H1 (cell line): ENCODE measurements around the gene UBR1. TPM values are rescaled to one million over a fixed set of nuclear protein-coding genes. Genes with fewer than 3 reads are reported as not detected.

Source experiments
- CTCF ChIA-PET: fragments of 300-600 bp; sonication (Branson Sonifier 250); formaldehyde crosslinking; loops from one replicate; lab custom pipeline; 2021; ENCODE audit not compliant: partially characterized antibody; lab: Charles Lee
- POLR2A ChIA-PET: fragments of 300-600 bp; sonication (Branson Sonifier 250); formaldehyde crosslinking; loops from one replicate; lab custom pipeline; 2021; ENCODE audit warnings: inconsistent platforms; ENCODE audit not compliant: partially characterized antibody; lab: Charles Lee
- DNase-seq, 2 experiments: peaks; one replicate each; pipeline versions ENCODE4 v3.0.0 to v3.0.0-alpha.2; 2010 to 2022; ENCODE audit warnings: low spot score in 2 of 2, low read depth in 1 of 2, mixed read lengths in 1 of 2
- FAIRE-seq: peaks from 2 replicates; lab custom pipeline; 2011; peaks lifted over from hg19 to GRCh38; lab: Jason Lieb, UNC
- H2AFZ ChIP-seq: 2 replicates; pipeline ENCODE4 v1.8.1; 2012; ENCODE audit warnings: low read length, inconsistent platforms
- H2AK5ac ChIP-seq: 2 replicates; pipeline ENCODE4 v1.6.1; 2013; ENCODE audit warnings: low read depth, low read length
- H2BK120ac ChIP-seq: replicated peaks from 2 replicates; pipeline ENCODE3; 2013; ENCODE audit warnings: low read depth, low read length, inconsistent platforms
- H2BK12ac ChIP-seq: 2 replicates; pipeline ENCODE4 v1.6.1; 2013; ENCODE audit warnings: low read depth, low read length
- H2BK15ac ChIP-seq: 2 replicates; pipeline ENCODE4 v1.6.1; 2013; ENCODE audit warnings: low read length
- H2BK20ac ChIP-seq: 2 replicates; pipeline ENCODE4 v1.6.1; 2013; ENCODE audit warnings: low read length
- H2BK5ac ChIP-seq: 2 replicates; pipeline ENCODE4 v1.6.1; 2013; ENCODE audit warnings: low read depth, low read length
- H3K14ac ChIP-seq: 2 replicates; pipeline ENCODE4 v1.6.1; 2013; ENCODE audit warnings: inconsistent platforms; ENCODE audit not compliant: insufficient read length
- H3K18ac ChIP-seq: 2 replicates; pipeline ENCODE4 v1.6.1; 2013; ENCODE audit warnings: low read length; ENCODE audit errors: extremely low read depth
- H3K23ac ChIP-seq: 2 replicates; pipeline ENCODE4 v1.6.1; 2013; ENCODE audit warnings: inconsistent platforms; ENCODE audit not compliant: insufficient read length
- H3K23me2 ChIP-seq: 2 replicates; pipeline ENCODE4 v1.6.1; 2013; ENCODE audit warnings: low read depth, low read length
- H3K27ac ChIP-seq: 2 replicates; pipeline ENCODE4 v1.6.1; 2011; ENCODE audit warnings: low read depth, low read length, inconsistent platforms
- H3K27me3 ChIP-seq, 4 experiments: replicated peaks in 1 of 4; 1 replicate in 1 of 4; 2 replicates in 3 of 4; pipeline versions ENCODE4 v1.6.1 to v1.8.1; 2011 to 2013; ENCODE audit warnings: low read length in 3 of 4, mild to moderate bottlenecking in 3 of 4, inconsistent platforms in 2 of 4, mixed read lengths in 2 of 4, moderate library complexity in 1 of 4; ENCODE audit not compliant: control insufficient read depth in 3 of 4, insufficient read depth in 3 of 4; ENCODE audit errors: extremely low read depth in 1 of 4
- H3K36me3 ChIP-seq, 4 experiments: 2 replicates each; pipeline versions ENCODE4 v1.6.1 to v1.8.1; 2011 to 2013; ENCODE audit warnings: mild to moderate bottlenecking in 4 of 4, low read length in 3 of 4, moderate library complexity in 2 of 4, control low read depth in 1 of 4, inconsistent platforms in 1 of 4; ENCODE audit not compliant: insufficient read depth in 4 of 4, control insufficient read depth in 2 of 4
- H3K4ac ChIP-seq: replicated peaks from 2 replicates; pipeline ENCODE3; 2013; ENCODE audit warnings: low read length, low read depth, mixed read lengths, inconsistent platforms; ENCODE audit not compliant: insufficient read length
- H3K4me1 ChIP-seq, 4 experiments: replicated peaks in 1 of 4; 1 replicate in 1 of 4; 2 replicates in 3 of 4; pipeline versions ENCODE4 v1.6.1 to v1.8.1; 2011 to 2013; ENCODE audit warnings: low read length in 3 of 4, inconsistent platforms in 2 of 4, mixed read lengths in 1 of 4; ENCODE audit not compliant: insufficient read depth in 4 of 4, control insufficient read depth in 3 of 4
- H3K4me2 ChIP-seq, 2 experiments: 2 replicates each; pipeline versions ENCODE4 v1.6.1 to v1.8.1; 2011 to 2013; ENCODE audit warnings: low read depth in 2 of 2, low read length in 2 of 2, control low read depth in 1 of 2, inconsistent platforms in 1 of 2, mild to moderate bottlenecking in 1 of 2; ENCODE audit not compliant: insufficient read depth in 1 of 2
- H3K4me3 ChIP-seq, 4 experiments: fragments of 200-600, 300-600 bp in 1 of 4; sonication (generic), shearing (Covaris generic), sonication (Bioruptor Twin) in 1 of 4; 2 replicates each; pipeline versions ENCODE4 v1.5.1 to v1.8.1; 2011 to 2016; ENCODE audit warnings: low read length in 4 of 4, low read depth in 3 of 4, control low read depth in 2 of 4, inconsistent platforms in 2 of 4, mild to moderate bottlenecking in 2 of 4, mixed read lengths in 1 of 4, moderate library complexity in 1 of 4; ENCODE audit not compliant: insufficient read depth in 2 of 4; ENCODE audit errors: extremely low read depth in 1 of 4
- H3K56ac ChIP-seq: replicated peaks from 2 replicates; pipeline ENCODE3; 2013; ENCODE audit warnings: low read depth, mild to moderate bottlenecking, mixed read lengths, low read length, inconsistent platforms; ENCODE audit not compliant: insufficient read length
- H3K79me1 ChIP-seq: 2 replicates; pipeline ENCODE4 v1.6.1; 2013; ENCODE audit warnings: low read depth, low read length, control low read depth
- H3K79me2 ChIP-seq, 2 experiments: 2 replicates each; pipeline versions ENCODE4 v1.6.1 to v1.8.1; 2012 to 2013; ENCODE audit warnings: low read length in 2 of 2, mild to moderate bottlenecking in 2 of 2, inconsistent platforms in 1 of 2; ENCODE audit not compliant: insufficient read depth in 2 of 2, control insufficient read depth in 1 of 2
- H3K9ac ChIP-seq, 4 experiments: replicated peaks in 1 of 4; 1 replicate in 1 of 4; 2 replicates in 3 of 4; pipeline versions ENCODE4 v1.6.1 to v1.8.1; 2011 to 2013; ENCODE audit warnings: low read depth in 3 of 4, low read length in 3 of 4, control low read depth in 2 of 4, mild to moderate bottlenecking in 2 of 4, moderate library complexity in 2 of 4, inconsistent platforms in 1 of 4; ENCODE audit errors: extremely low read depth in 1 of 4
- H3K9me3 ChIP-seq, 2 experiments: 2 replicates each; pipeline versions ENCODE4 v1.6.1 to v1.8.1; 2012 to 2013; ENCODE audit warnings: mild to moderate bottlenecking in 2 of 2, moderate library complexity in 2 of 2, control low read depth in 1 of 2, inconsistent platforms in 1 of 2, low read depth in 1 of 2, low read length in 1 of 2, mixed read lengths in 1 of 2; ENCODE audit not compliant: insufficient read depth in 2 of 2
- H4K20me1 ChIP-seq, 2 experiments: replicated peaks in 1 of 2; 2 replicates each; pipeline versions ENCODE3 to v1.8.1; 2011 to 2013; ENCODE audit warnings: inconsistent platforms in 2 of 2, low read length in 2 of 2, mild to moderate bottlenecking in 1 of 2; ENCODE audit not compliant: insufficient read depth in 2 of 2, control insufficient read depth in 1 of 2
- H4K5ac ChIP-seq: 2 replicates; pipeline ENCODE4 v1.6.1; 2013; ENCODE audit warnings: low read length, low read depth, mixed read lengths, inconsistent platforms; ENCODE audit not compliant: insufficient read length
- H4K8ac ChIP-seq: 2 replicates; pipeline ENCODE4 v1.8.0; 2013; ENCODE audit warnings: mild to moderate bottlenecking, moderate library complexity, low read length, inconsistent platforms; ENCODE audit not compliant: insufficient read depth; ENCODE audit errors: extremely low read depth
- H4K91ac ChIP-seq: replicated peaks from 2 replicates; pipeline ENCODE3; 2013; ENCODE audit warnings: low read length, mixed read lengths, inconsistent platforms; ENCODE audit not compliant: insufficient read length
- BACH1 ChIP-seq: IDR thresholded peaks from 2 replicates; pipeline ENCODE4 v1.6.1; 2012; ENCODE audit warnings: low read length, improper control_type of control experiment
- CEBPB ChIP-seq: IDR thresholded peaks from 2 replicates; pipeline ENCODE4 v1.6.1; 2012; ENCODE audit warnings: low read depth, low read length
- WGBS, 2 experiments: shearing (Covaris generic) in 1 of 2; methylation state at CpG; one replicate each; pipeline versions ENCODE4 v1.1.6 to v1.1.7; 2013 to 2015; ENCODE audit warnings: low lambda C conversion rate in 2 of 2, mixed read lengths in 2 of 2, inconsistent platforms in 1 of 2, low coverage in 1 of 2, missing lambda C conversion rate in 1 of 2; ENCODE audit not compliant: insufficient replicate concordance in 2 of 2, insufficient coverage in 1 of 2, insufficient read length in 1 of 2; ENCODE audit errors: extremely low coverage in 1 of 2, missing lambda C conversion rate in 1 of 2; 5-methylcytosine and 5-hydroxymethylcytosine counted together
- polyA plus RNA-seq, 7 experiments: library from polyadenylated mRNA; depleted of rRNA in 3 of 7; stranded (reverse) in 5 of 7; unstranded in 2 of 7; fragments of >200 nt in 5 of 7; fragments of 200-250 nt in 2 of 7; gene quantifications; 1 replicate in 5 of 7; 2 replicates in 1 of 7; 4 replicates in 1 of 7; pipeline versions ENCODE4 v1.2.1 to v1.2.3, GENCODE V29; 2011 to 2013; ENCODE audit warnings: missing spikeins in 2 of 7, mixed read lengths in 2 of 7
- total RNA-seq: library from RNA; stranded (reverse); fragmentation: NEBNext Ultra II Directional; extraction: Animal tissue kit (Norgen Biotek cat#: 25700); gene quantifications from 2 replicates; pipeline ENCODE4 v1.2.1, GENCODE V29; 2021

The UBR1 gene
- total and polyA plus RNA-seq, 2 of the 8 experiments (the other 6 are each of a cell fraction or from before 2014, with no cell fraction given), result 3.7 to 18.7 TPM

GRCh38 chr15:43067717-43068461 is 37.9 kb downstream of the UBR1 start:
- H2BK20ac ChIP-seq, result no peak overlapping the region
- H3K4me2 ChIP-seq, result no peak overlapping the region
- no peak overlapping the region for H2BK15ac ChIP-seq
- TF ChIP-seq BACH1, result no peak
- no peak for TF ChIP-seq CEBPB
- ChIA-PET POLR2A (no interaction called here), CTCF (interaction anchor here (1.0 kb wide), 1 partner anchor 158 kb away, joined by 3 read pairs; no protein-coding TSS in a partner anchor)
- H4K91ac ChIP-seq, result no peak overlapping the region
- no peaks in the 10 kb centered on the region; the same call in 1 of the 2 replicates for H3K23me2 ChIP-seq
- H2BK120ac ChIP-seq, result no peak overlapping the region
- no peaks in the 10 kb centered on the region for H3K79me2 ChIP-seq
- H2AK5ac ChIP-seq, result no peak overlapping the region
- no peak overlapping the region for H4K5ac ChIP-seq
- no peak overlapping the region for H3K27ac ChIP-seq
- WGBS, 2 experiments, result 90% methylated on average over 8 of the region's 8 CpGs; no CpG with 5 or more reads in 1 of the 2 experiments
- H3K79me1 ChIP-seq, result no peaks in the 10 kb centered on the region
- no peak overlapping the region for H2AFZ ChIP-seq
- H3K23ac ChIP-seq, result no peak overlapping the region
- no peak for FAIRE-seq
- H3K56ac ChIP-seq, result no peak overlapping the region
- no peak overlapping the region for H3K14ac ChIP-seq
- H4K8ac ChIP-seq, result no peak overlapping the region
- H4K20me1 ChIP-seq, result no peaks in the 10 kb centered on the region
- H3K9ac ChIP-seq, result no peak overlapping the region
- H3K9me3 ChIP-seq, result no peaks in the 10 kb centered on the region
- H2BK12ac ChIP-seq, result no peak overlapping the region
- H2BK5ac ChIP-seq, result no peak overlapping the region
- no peak for DNase-seq
- H3K4me3 ChIP-seq, result no peak overlapping the region
- no peaks in the 10 kb centered on the region for H3K27me3 ChIP-seq
- H3K18ac ChIP-seq, result no peak overlapping the region
- H3K4ac ChIP-seq, result no peak overlapping the region
- no peaks in the 10 kb centered on the region for H3K4me1 ChIP-seq
- H3K36me3 ChIP-seq, result peaks cover 0 to 26% (median 13%) of the 10 kb centered on the region in 4 experiments; a peak in 6 of 8 replicates
